EH (cell line): ENCODE data around the gene PIK3IP1.
"Not testable (repeated sequence)": the region's sequence is repeated elsewhere in the genome, so short reads cannot be mapped to it uniquely, and the experiment has no call there.

Experiments
- DNase-seq: peaks from one replicate; pipeline ENCODE4 v3.0.0-alpha.2; 2015; ENCODE audit warnings: low read depth

Gene PIK3IP1

DNA sequence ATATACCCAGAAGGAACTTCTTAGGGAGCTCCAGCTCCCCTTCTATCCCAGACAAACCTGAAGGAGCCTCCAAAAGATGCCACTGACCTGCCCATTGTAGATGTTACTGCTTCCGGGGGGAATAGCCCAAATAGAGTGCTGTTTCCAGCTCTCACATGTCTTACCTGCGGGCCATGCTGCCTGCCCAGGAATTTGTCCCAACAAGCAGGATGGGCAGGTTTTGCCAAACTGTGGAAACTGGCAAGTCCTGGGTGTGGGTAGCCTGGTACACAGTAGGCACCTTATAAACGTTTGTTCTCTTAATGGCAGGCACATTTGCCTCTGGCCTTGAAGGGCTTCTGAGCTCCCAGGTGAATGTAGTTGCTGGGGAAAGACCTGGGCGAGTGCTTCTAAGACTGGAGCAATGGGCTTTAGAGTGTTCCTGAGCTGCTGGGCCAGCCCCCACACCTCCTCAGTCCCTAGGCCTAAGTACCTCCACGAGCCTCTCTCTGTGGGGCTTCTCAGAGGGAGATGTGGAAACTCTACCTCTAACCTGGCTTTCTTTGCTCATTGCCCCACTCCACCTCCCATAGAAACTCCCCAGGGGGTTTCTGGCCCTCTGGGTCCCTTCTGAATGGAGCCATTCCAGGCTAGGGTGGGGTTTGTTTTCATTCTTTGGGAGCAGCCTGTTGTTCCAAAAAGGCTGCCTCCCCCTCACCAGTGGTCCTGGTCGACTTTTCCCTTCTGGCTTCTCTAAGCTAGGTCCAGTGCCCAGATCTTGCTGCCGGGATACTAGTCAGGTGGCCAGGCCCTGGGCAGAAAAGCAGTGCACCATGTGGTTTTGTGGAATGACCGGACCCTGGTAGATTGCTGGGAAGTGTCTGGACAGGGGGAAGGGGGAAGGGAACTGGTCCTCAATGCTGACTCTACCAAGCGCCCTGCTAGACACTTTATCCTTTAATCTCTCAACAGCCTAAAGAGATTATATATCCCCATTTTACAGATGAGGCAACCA is 43.0 kb downstream of the PIK3IP1 start:
- DNase-seq: peak; percentile 33

- peak; percentile 96 for DNase-seq
Measured at GRCh38 chr22:31248138-31248745, 44.0 kb downstream of the PIK3IP1 start.

- no peak for DNase-seq
Measured at GRCh38 chr22:31247726-31248125, 44.6 kb downstream of the PIK3IP1 start.

- DNase-seq: no peak
Measured at GRCh38 chr22:31246687-31247086, 45.6 kb downstream of the PIK3IP1 start.

DNA sequence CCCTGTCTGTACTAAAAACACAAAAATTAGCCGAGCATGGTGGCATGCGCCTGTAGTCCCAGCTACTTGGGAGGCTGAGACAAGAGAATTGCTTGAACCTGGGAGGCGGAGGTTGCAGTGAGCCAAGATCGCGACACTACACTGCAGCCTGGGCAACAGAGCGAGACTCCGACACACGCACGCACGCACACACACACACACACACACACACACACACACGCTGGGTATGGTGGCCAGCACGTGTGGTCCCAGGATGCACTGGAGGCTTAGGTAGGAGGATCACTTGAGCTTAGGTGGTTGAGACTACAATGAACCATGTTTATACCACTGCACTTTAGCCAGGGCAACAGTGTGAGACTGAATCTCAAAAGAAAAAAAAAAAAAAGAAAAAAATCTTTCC is 46.3 kb downstream of the PIK3IP1 start:
- DNase-seq: not testable (repeated sequence)

DNA sequence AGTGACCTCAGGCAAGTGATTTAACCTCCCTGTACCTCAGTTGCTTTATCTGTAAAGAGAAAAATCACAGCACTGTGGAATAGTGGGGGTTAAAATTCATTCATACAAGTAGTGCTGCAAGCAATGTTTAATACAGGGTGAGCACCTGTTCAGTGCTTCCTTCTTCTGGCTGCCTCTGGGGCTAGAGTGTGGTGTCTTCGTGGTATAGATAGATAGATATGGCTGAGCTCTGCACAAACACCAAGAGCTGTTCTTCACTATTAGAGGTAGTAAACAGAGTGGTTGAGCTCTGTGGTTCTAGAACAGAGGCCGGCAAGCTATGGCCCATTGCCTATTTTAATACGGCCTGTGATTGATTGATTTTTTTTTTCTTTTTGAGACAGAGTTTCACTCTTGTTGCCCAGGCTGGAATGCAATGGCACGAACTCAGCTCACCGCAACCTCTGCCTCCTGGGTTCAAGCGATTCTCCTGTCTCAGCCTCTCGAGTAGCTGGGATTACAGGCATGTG is 47.3 kb downstream of the PIK3IP1 start:
- DNase-seq: no peak

DNA sequence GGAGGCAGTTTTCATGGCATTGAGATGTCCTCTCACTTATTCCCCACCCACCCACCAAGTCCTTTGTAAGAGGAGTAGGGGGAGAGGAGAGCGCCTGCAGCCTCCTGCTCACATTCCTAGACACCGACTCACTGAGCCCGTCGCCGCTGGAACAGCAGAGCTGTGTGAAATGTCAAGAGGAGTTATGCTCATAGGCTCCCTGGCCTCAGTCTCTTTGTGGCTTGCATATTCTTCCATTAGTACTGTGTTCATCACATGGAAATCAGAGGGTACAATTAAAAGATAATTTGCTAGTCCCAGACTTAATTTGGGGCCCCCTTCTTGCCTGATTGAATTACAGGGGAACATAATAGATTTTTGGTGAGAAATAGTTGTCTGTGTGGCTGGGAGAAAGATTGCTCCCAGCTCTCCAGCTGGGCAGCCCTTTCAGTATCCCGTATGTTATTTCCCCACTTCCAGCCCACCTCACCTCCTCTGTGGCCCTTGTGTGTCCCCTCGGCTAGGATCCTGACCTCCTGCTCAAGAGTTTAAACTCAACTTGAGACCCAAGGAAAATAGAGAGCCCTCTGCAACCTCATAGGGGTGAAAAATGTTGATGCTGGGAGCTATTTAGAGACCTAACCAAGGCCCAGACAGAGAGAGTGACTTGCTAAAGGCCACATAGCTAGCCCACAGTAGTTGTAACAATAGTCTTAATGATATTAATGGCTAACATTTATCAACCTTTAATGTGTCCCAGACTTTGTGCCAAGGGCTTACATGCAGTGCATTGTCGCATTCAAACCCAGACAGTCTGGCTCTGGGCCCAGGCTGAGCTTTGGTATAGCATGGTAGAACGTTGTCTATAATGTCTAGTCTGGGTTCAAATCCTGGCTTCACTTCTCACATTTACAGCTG is 48.0 kb downstream of the PIK3IP1 start:
- peak; percentile 91 for DNase-seq

DNA sequence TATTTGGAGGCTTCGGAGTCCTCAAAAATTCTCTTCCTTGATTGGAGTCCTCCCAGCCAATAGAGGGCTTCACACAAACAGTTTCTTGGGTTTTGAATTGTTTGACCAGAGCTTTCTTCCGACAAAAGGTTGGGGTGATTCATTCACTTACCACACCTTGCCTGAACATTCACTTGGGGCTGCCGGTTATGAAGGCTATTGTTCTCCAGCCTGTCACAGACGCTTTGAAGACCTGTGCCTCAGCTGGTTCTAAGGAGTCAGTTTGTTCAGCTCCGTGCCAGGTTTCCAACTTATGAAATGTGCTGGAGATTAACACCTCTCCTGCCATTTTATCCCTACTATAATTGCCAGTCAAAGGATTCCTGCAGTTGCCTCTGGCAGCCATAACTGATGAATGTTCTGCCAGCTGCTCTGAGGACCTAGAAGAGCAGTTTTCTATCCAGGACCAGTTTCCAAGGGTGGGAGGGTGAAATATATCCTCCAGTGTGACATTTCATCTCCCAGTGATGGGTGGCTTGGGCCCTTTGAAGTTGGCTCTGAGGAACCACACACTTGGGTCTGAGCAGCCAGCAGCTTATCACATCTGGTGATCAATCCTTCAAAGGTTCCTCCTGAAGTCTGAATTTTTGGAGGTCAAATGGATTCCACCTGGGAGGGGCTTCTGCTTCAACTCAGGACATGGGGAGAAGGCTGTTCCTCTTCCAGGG is 48.8 kb downstream of the PIK3IP1 start:
- no peak for DNase-seq

- DNase-seq: peak; percentile 83
Measured at GRCh38 chr22:31241936-31242335, 50.4 kb downstream of the PIK3IP1 start.

DNA sequence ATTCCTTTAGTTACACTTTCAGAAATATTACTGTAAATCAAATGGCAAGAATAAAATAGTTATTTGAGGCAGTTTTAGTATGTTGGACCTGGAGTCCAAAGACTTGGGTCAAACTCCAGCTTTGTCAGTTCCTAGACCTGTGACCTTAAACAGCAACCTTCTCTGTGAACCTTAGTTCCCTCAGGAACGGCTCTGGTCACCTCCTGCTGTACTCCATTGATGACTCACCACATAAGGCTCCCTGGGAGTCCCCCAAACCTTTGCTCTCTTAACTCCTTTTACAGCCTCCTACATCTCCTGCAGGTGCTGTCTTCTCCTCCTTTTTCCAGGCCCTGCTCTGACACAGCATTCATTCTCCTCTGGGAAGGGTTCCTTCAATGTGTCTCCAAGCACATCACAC is 51.1 kb downstream of the PIK3IP1 start:
- DNase-seq: peak; percentile 47

GRCh38 chr22:31239771-31240370 is 52.4 kb downstream of the PIK3IP1 start:
- DNase-seq: peak; percentile 53

DNA sequence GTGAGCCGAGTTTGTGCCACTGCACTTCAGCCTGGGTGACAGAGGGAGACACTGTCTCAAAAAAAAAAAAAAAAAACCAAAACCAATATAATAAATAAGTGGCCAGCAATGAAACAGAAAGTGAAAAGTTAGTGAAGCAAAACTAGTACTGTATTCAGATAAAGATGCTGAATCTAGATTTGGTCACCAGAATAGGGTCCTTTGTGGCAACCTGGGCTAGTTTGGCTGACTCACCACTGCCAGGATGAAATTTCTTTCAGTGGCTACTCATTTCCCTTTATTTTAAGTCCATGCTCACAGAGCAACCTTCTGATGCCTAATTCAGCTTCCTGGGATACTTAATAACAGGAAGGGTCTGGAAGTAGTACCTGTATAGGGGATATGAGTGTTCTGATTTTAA is 54.2 kb downstream of the PIK3IP1 start:
- peak; percentile 7 for DNase-seq

DNA sequence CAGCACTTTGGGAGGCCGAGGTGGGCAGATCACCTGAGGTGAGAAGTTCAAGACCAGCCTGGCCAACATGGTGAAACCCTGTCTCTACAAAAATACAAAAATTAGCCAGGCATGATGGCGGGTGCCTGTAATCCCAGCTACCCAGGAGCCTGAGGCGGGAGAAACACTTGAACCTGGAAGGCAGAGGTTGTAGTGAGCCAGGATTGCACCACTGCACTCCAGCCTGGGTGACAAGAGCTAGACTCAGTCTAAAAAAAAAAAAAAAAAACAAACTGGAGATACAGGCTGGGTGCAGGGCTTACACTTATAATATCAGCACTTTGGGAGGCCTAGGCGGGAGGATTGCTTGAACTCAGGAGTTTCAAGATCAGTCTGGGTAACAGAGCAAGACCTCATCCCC is 56.2 kb downstream of the PIK3IP1 start:
- DNase-seq: not testable (repeated sequence)

- no peak for DNase-seq
Measured at GRCh38 chr22:31235081-31235480, 57.2 kb downstream of the PIK3IP1 start.

- no peak for DNase-seq
Measured at GRCh38 chr22:31233001-31233400, 59.3 kb downstream of the PIK3IP1 start.
